KMS-11 (cell line): ENCODE data around the gene OSBPL10.

Experiments used
- H2AFZ ChIP-seq: fragments of 200-600 bp; sonication (generic); 2 replicates; pipeline ENCODE4 v1.6.1; 2016; ENCODE audit warnings: antibody characterized with exemption, mixed run types, low read depth
- H3K27ac ChIP-seq: fragments of 200-600 bp; sonication (generic); 2 replicates; pipeline ENCODE4 v1.6.1; 2016; ENCODE audit warnings: mild to moderate bottlenecking, mixed run types
- H3K27me3 ChIP-seq: fragments of 200-600 bp; sonication (generic); 2 replicates; pipeline ENCODE4 v1.6.1; 2017; ENCODE audit warnings: mild to moderate bottlenecking, low read depth, mixed run types, moderate library complexity; ENCODE audit not compliant: insufficient read depth
- H3K36me3 ChIP-seq: fragments of 200-600 bp; sonication (generic); 2 replicates; pipeline ENCODE4 v1.6.1; 2017; ENCODE audit warnings: mild to moderate bottlenecking, mixed run types; ENCODE audit not compliant: insufficient read depth
- H3K4me1 ChIP-seq: fragments of 200-600 bp; sonication (generic); 2 replicates; pipeline ENCODE4 v1.6.1; 2016; ENCODE audit warnings: mild to moderate bottlenecking, low read depth, mixed run types; ENCODE audit not compliant: poor library complexity, severe bottlenecking
- H3K4me2 ChIP-seq: fragments of 200-600 bp; sonication (generic); 2 replicates; pipeline ENCODE4 v1.7.0; 2016; ENCODE audit warnings: mild to moderate bottlenecking, mixed run types
- H3K4me3 ChIP-seq: fragments of 200-600 bp; sonication (generic); IDR thresholded peaks from 2 replicates; pipeline ENCODE4 v1.6.1; 2017; ENCODE audit warnings: low read depth, low read length, mixed read lengths; ENCODE audit not compliant: insufficient read depth
- H3K79me2 ChIP-seq: fragments of 200-600 bp; sonication (generic); 2 replicates; pipeline ENCODE4 v1.6.1; 2016; ENCODE audit warnings: low read depth, mixed run types; ENCODE audit not compliant: insufficient read depth
- H3K9ac ChIP-seq: fragments of 200-600 bp; sonication (generic); 2 replicates; pipeline ENCODE4 v1.6.1; 2016; ENCODE audit warnings: mild to moderate bottlenecking, mixed run types
- H4K20me1 ChIP-seq: fragments of 200-600 bp; sonication (generic); 2 replicates; pipeline ENCODE4 v1.6.1; 2016; ENCODE audit warnings: mild to moderate bottlenecking, mixed run types; ENCODE audit not compliant: insufficient read depth
- TF ChIP-seq, protein P1 (sequence below): fragments of 200-600 bp; sonication (generic); conservative IDR thresholded peaks from 2 replicates; pipeline ENCODE4 v1.6.1; 2017; ENCODE audit warnings: low read depth, mild to moderate bottlenecking, antibody characterized with exemption, low read length, moderate library complexity, mixed read lengths

The OSBPL10 gene

DNA sequence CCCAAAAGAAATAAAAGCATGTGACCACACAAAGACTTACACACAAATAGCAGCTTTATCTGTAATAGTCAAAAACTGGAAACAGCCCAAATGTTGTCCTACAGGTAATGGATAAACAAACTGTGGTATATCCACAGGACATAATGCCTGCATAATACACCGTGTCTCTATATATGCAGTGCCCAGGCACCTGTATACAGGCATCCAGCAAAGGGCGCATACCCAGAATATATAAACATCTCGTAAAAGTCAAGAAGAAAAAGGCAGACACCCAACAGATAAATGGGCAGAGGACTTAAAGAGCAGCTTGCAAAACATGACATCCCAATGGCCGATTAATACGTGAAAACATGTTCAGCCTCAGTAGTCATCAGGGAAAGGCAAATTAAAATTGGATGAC is 7.2 kb downstream of the OSBPL10 start:
- no peaks in the 10 kb centered on the region for H3K79me2 ChIP-seq
- H3K9ac ChIP-seq = no peak overlapping the region
- H3K4me3 ChIP-seq = no peak overlapping the region
- no peaks in the 10 kb centered on the region for H4K20me1 ChIP-seq
- TF ChIP-seq, protein P1, sequence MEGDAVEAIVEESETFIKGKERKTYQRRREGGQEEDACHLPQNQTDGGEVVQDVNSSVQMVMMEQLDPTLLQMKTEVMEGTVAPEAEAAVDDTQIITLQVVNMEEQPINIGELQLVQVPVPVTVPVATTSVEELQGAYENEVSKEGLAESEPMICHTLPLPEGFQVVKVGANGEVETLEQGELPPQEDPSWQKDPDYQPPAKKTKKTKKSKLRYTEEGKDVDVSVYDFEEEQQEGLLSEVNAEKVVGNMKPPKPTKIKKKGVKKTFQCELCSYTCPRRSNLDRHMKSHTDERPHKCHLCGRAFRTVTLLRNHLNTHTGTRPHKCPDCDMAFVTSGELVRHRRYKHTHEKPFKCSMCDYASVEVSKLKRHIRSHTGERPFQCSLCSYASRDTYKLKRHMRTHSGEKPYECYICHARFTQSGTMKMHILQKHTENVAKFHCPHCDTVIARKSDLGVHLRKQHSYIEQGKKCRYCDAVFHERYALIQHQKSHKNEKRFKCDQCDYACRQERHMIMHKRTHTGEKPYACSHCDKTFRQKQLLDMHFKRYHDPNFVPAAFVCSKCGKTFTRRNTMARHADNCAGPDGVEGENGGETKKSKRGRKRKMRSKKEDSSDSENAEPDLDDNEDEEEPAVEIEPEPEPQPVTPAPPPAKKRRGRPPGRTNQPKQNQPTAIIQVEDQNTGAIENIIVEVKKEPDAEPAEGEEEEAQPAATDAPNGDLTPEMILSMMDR = no peak
- H3K4me2 ChIP-seq = no peak overlapping the region
- no peaks in the 10 kb centered on the region for H3K36me3 ChIP-seq
- H3K27me3 ChIP-seq = no peaks in the 10 kb centered on the region
- no peak overlapping the region for H2AFZ ChIP-seq
- no peaks in the 10 kb centered on the region for H3K4me1 ChIP-seq
- no peak overlapping the region for H3K27ac ChIP-seq

DNA sequence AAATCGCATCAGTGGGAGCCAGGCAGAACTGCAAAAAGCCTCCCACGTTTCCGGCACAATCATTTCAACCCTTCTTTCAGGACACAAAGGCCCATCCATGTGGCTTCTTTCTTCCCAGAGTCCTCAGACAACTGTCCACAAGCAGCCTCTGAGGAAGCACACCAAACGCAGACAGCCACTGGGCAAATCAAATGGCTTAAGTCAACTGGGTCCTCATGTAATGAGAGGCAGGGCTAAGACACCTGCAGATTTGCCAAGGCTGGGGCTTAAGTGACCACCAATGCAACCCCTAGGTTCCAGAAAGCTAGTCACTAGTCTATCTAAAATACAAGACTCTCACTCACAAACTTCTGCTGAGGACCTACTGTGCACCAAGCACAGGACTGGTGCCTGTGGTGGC is 8.0 kb downstream of the OSBPL10 start:
- Histone ChIP-seq H3K79me2 (no peaks in the 10 kb centered on the region), H4K20me1 (no peaks in the 10 kb centered on the region), H3K4me3 (no peak overlapping the region), H3K27me3 (no peaks in the 10 kb centered on the region), H3K4me2 (no peak overlapping the region), H3K36me3 (no peaks in the 10 kb centered on the region), H3K9ac (no peak overlapping the region), H2AFZ (no peak overlapping the region), H3K4me1 (no peaks in the 10 kb centered on the region), H3K27ac (no peak overlapping the region)
- TF ChIP-seq, protein P1 = no peak

DNA sequence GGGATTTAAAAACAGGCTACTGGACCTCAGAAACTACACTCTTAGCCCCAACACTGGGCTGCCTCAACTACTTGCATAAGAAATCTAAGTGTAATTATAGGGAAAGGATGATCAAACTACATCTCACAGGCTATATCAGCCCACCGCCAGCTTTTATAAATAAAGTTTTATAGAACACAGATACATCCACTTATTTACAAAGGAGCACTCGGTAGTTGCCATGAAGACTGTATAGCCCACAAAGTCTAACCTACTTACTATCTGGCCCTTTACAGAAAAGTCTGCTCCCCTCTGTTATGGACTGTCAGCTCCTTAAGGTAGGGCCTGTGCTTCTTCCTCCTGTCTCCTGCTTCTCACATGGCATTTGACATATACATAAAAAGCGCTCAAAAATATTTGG is 9.5 kb downstream of the OSBPL10 start:
- Histone ChIP-seq H3K4me2 (no peak overlapping the region), H3K27ac (no peak overlapping the region), H3K4me1 (no peaks in the 10 kb centered on the region)

DNA sequence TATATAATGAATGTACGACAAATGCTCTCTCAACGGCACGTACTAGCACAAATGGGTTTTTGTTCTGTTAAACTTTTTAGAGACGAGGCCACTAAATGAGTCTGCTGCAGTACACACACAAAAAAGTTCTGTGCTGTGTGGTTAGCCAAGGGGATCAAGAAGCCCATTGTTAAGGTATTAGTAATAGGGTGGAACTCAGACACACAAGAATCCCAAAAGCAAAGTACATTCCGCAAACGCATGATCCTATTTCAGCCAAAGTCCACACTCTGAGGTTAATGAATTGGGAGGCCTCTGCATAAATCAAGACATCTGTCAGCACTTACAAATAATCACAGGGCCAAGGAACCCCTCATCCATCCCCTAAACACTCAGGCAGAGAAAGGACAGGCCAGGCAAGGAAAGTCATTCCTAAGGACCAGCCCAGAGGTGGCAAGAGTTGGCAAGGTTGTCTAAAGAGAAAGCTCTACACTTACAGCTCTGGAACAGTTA is 12.1 kb downstream of the OSBPL10 start:
- TF ChIP-seq, protein P1 = no peak
- Histone ChIP-seq H3K27me3 (no peaks in the 10 kb centered on the region), H3K27ac (no peak overlapping the region), H2AFZ (no peak overlapping the region), H3K36me3 (no peaks in the 10 kb centered on the region), H3K4me2 (no peak overlapping the region), H3K9ac (no peak overlapping the region), H3K4me3 (no peak overlapping the region), H3K79me2 (no peaks in the 10 kb centered on the region), H3K4me1 (no peaks in the 10 kb centered on the region), H4K20me1 (no peaks in the 10 kb centered on the region)

More for the DNA sequence above, 9.5 kb downstream of the OSBPL10 start:
- Histone ChIP-seq H3K27me3 (no peaks in the 10 kb centered on the region), H3K36me3 (no peaks in the 10 kb centered on the region), H3K4me3 (no peak overlapping the region), H3K9ac (no peak overlapping the region), H3K79me2 (no peaks in the 10 kb centered on the region), H4K20me1 (no peaks in the 10 kb centered on the region), H2AFZ (no peak overlapping the region)
- TF ChIP-seq, protein P1 = no peak
